22Rv1 (cell line): ENCODE measurements around the gene DAB1.

Experiments used
- ZFX ChIP-seq: fragments of 450-650 bp; IDR thresholded peaks from 2 replicates; pipeline ENCODE4 v1.6.1; 2017; ENCODE audit warnings: antibody characterized with exemption, borderline replicate concordance
- TF ChIP-seq, protein P1 (sequence below): fragments of 450-650 bp; IDR thresholded peaks from 2 replicates; pipeline ENCODE4 v1.5.1; 2017; ENCODE audit warnings: mild to moderate bottlenecking

DNA sequence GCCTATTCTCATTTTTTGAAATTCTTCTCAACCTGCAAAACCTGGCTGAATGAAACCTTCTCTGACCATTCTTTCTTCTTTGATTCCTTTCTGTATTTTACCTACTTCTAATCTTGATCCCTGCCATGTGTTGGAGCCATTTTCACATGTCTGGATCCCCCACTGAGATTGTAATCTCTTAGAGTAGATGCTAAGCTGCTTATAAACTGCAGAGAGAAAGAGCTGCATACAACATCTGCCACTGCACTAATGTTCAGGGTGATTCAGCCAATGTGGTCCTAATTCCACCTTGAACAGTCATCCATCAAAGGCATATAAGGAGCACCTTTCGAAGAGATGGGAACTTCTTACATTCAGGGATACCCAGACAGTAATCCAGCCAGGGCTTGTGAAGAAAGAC is 16.2 kb upstream of the DAB1 start:
- TF ChIP-seq, protein P1, sequence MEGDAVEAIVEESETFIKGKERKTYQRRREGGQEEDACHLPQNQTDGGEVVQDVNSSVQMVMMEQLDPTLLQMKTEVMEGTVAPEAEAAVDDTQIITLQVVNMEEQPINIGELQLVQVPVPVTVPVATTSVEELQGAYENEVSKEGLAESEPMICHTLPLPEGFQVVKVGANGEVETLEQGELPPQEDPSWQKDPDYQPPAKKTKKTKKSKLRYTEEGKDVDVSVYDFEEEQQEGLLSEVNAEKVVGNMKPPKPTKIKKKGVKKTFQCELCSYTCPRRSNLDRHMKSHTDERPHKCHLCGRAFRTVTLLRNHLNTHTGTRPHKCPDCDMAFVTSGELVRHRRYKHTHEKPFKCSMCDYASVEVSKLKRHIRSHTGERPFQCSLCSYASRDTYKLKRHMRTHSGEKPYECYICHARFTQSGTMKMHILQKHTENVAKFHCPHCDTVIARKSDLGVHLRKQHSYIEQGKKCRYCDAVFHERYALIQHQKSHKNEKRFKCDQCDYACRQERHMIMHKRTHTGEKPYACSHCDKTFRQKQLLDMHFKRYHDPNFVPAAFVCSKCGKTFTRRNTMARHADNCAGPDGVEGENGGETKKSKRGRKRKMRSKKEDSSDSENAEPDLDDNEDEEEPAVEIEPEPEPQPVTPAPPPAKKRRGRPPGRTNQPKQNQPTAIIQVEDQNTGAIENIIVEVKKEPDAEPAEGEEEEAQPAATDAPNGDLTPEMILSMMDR, result no peak
- no peak for TF ChIP-seq ZFX
